ENCODE results near the gene JPH4.

The JPH4 gene

GRCh38 chr14:23579739-23580138 is 1.1 kb upstream of the JPH4 start:
- DNase-seq (ENCODE audit: low spot score), result no peak

- DNase-seq (ENCODE audit: low spot score), result no peak
These were observed 681 bp upstream of the JPH4 start for GRCh38 chr14:23579311-23579630.

- DNase-seq (ENCODE audit: low spot score), result no peak
These were observed 739 bp downstream of the JPH4 start for GRCh38 chr14:23577710-23578392.

GRCh38 chr14:23577004-23577681 is 1.4 kb downstream of the JPH4 start:
- DNase-seq (ENCODE audit: low spot score), result no peak

GRCh38 chr14:23573384-23574015 is 5.1 kb downstream of the JPH4 start:
- DNase-seq (ENCODE audit: low spot score), result no peak

- DNase-seq (ENCODE audit: low spot score), result no peak
These were observed 5.8 kb downstream of the JPH4 start for GRCh38 chr14:23572836-23573235.

GRCh38 chr14:23572524-23572828 is 6.1 kb downstream of the JPH4 start:
- no peak for DNase-seq (ENCODE audit: low spot score)

- no peak for DNase-seq (ENCODE audit: low spot score)
These were observed 6.7 kb downstream of the JPH4 start for GRCh38 chr14:23571701-23572523.

GRCh38 chr14:23570806-23571483 is 7.6 kb downstream of the JPH4 start:
- no peak for DNase-seq (ENCODE audit: low spot score)

GRCh38 chr14:23569443-23570151 is 9.0 kb downstream of the JPH4 start:
- no peak for DNase-seq (ENCODE audit: low spot score)

GRCh38 chr14:23568600-23569331 is 9.8 kb downstream of the JPH4 start:
- no peak for DNase-seq (ENCODE audit: low spot score)

GRCh38 chr14:23568021-23568599 is 10.5 kb downstream of the JPH4 start:
- DNase-seq (ENCODE audit: low spot score), result no peak

- peak; percentile 61 for DNase-seq (ENCODE audit: low spot score)
These were observed 11.2 kb downstream of the JPH4 start, which contains the start of gene AP1G2 for GRCh38 chr14:23567186-23568020. TSS of gene AP1G2 (minus strand) at chr14:23567791. CDS start at chr14:23567314, 477 bp downstream.

GRCh38 chr14:23566778-23567185 is 11.8 kb downstream of the JPH4 start:
- no peak for DNase-seq (ENCODE audit: low spot score)

GRCh38 chr14:23566112-23566777 is 12.3 kb downstream of the JPH4 start:
- no peak for DNase-seq (ENCODE audit: low spot score)

- DNase-seq (ENCODE audit: low spot score), result no peak
These were observed 13.0 kb downstream of the JPH4 start for GRCh38 chr14:23565626-23566025.

- no peak for DNase-seq (ENCODE audit: low spot score)
These were observed 13.7 kb downstream of the JPH4 start for GRCh38 chr14:23564876-23565275.

GRCh38 chr14:23564181-23564812 is 14.3 kb downstream of the JPH4 start:
- no peak for DNase-seq (ENCODE audit: low spot score)
